Measurements from ENCODE around the gene CPE.

GRCh38 chr4:165440415-165441158 is 61.8 kb downstream of the CPE start:
- TF ChIP-seq CTCF (conservative IDR thresholded peaks at IDR 0.05; ENCODE audit: low read length) (no peak), EZH2phosphoT487 (IDR thresholded peaks at IDR 0.05; ENCODE audit: borderline replicate concordance, low read depth, low read length) (no peak)
